Neural crest cell (in vitro differentiated cells): ENCODE measurements around the gene WDR72. TPM values are rescaled to one million over a fixed set of nuclear protein-coding genes. Genes with fewer than 3 reads are reported as not detected.

Experiments used
- DNase-seq: peaks from one replicate; pipeline ENCODE4 v3.0.0; 2021; ENCODE audit warnings: low read depth, mixed read lengths, low spot score
- H3K27ac Mint-ChIP-seq: one replicate; pipeline ENCODE4 v1.8.0; 2021; ENCODE audit warnings: mild to moderate bottlenecking, mixed read lengths; ENCODE audit not compliant: unreplicated experiment
- H3K27me3 Mint-ChIP-seq: 2 replicates; pipeline ENCODE4 v1.8.0; 2021; ENCODE audit warnings: low read depth, mild to moderate bottlenecking, mixed read lengths
- H3K36me3 Mint-ChIP-seq: 2 replicates; pipeline ENCODE4 v1.8.0; 2021; ENCODE audit warnings: low read depth, mild to moderate bottlenecking, mixed read lengths
- H3K4me1 Mint-ChIP-seq: 2 replicates; pipeline ENCODE4 v1.8.0; 2021; ENCODE audit warnings: mixed read lengths
- H3K4me3 Mint-ChIP-seq: one replicate; pipeline ENCODE4 v1.8.0; 2021; ENCODE audit warnings: mild to moderate bottlenecking, mixed read lengths
- H3K9me3 Mint-ChIP-seq: 2 replicates; pipeline ENCODE4 v1.8.0; 2021; ENCODE audit warnings: mixed read lengths
- total RNA-seq: library from RNA; stranded (reverse); gene quantifications from 2 replicates; pipeline ENCODE4 v1.2.1, GENCODE V29; 2021
- TF ChIP-seq, protein P1 (sequence below): fragments of 200-600 bp; sonication (generic); conservative IDR thresholded peaks from 2 replicates; pipeline ENCODE4 v1.5.0; 2021; ENCODE audit warnings: antibody characterized with exemption, mild to moderate bottlenecking

The WDR72 gene
- total RNA-seq, 1 donor from 2014 or later: 1.7 TPM

- no peaks in the 10 kb centered on the region for H3K36me3 Mint-ChIP-seq
- H3K9me3 Mint-ChIP-seq: peaks cover 5% of the 10 kb centered on the region
- H3K4me3 Mint-ChIP-seq: no peak overlapping the region
- TF ChIP-seq, protein P1, sequence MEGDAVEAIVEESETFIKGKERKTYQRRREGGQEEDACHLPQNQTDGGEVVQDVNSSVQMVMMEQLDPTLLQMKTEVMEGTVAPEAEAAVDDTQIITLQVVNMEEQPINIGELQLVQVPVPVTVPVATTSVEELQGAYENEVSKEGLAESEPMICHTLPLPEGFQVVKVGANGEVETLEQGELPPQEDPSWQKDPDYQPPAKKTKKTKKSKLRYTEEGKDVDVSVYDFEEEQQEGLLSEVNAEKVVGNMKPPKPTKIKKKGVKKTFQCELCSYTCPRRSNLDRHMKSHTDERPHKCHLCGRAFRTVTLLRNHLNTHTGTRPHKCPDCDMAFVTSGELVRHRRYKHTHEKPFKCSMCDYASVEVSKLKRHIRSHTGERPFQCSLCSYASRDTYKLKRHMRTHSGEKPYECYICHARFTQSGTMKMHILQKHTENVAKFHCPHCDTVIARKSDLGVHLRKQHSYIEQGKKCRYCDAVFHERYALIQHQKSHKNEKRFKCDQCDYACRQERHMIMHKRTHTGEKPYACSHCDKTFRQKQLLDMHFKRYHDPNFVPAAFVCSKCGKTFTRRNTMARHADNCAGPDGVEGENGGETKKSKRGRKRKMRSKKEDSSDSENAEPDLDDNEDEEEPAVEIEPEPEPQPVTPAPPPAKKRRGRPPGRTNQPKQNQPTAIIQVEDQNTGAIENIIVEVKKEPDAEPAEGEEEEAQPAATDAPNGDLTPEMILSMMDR: no peak
- H3K27ac Mint-ChIP-seq: no peak overlapping the region
- H3K27me3 Mint-ChIP-seq: peaks cover 19% of the 10 kb centered on the region
- DNase-seq: no peak
- no peaks in the 10 kb centered on the region for H3K4me1 Mint-ChIP-seq
Measured at GRCh38 chr15:53753813-53754212, 5.7 kb downstream of the WDR72 start.

- TF ChIP-seq, protein P1: no peak
Measured at GRCh38 chr15:53752406-53752805, 7.1 kb downstream of the WDR72 start.

GRCh38 chr15:53747501-53748068 lies 11.9 kb downstream of the WDR72 start:
- peaks cover 6% of the 10 kb centered on the region for H3K4me1 Mint-ChIP-seq
- H3K36me3 Mint-ChIP-seq: no peaks in the 10 kb centered on the region
- H3K4me3 Mint-ChIP-seq: no peak overlapping the region
- H3K9me3 Mint-ChIP-seq: peaks cover 5% of the 10 kb centered on the region
- H3K27ac Mint-ChIP-seq: no peak overlapping the region
- TF ChIP-seq, protein P1: no peak
- no peaks in the 10 kb centered on the region for H3K27me3 Mint-ChIP-seq
- DNase-seq: no peak

More at GRCh38 chr15:53752406-53752805, 7.1 kb downstream of the WDR72 start:
- Mint-ChIP-seq H3K9me3 (peaks cover 5% of the 10 kb centered on the region), H3K4me1 (peaks cover 3% of the 10 kb centered on the region), H3K4me3 (no peak overlapping the region), H3K27me3 (peaks cover 9% of the 10 kb centered on the region), H3K36me3 (no peaks in the 10 kb centered on the region), H3K27ac (no peak overlapping the region)
- no peak for DNase-seq

DNA sequence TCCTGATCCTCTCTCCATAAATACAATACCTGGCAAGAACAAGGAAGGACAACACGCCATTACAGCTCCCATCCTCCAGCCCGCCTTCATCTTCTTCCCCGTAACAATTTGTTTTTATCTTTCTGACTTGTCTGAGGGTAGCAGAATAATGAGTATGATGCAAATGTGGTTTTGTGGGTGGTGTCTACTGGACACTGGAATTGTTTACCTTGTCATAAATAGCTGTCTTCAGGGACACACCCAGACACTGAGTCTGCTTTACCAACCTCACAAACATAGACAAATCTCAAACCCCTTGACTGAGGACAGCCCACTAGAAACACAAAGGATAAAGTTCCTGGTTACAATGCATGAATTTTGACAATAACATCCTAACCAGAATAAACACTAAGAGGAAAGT lies 13.4 kb downstream of the WDR72 start:
- Mint-ChIP-seq H3K4me1 (peaks cover 6% of the 10 kb centered on the region), H3K27me3 (no peaks in the 10 kb centered on the region), H3K9me3 (peaks cover 5% of the 10 kb centered on the region), H3K4me3 (no peak overlapping the region), H3K36me3 (no peaks in the 10 kb centered on the region), H3K27ac (no peak overlapping the region)
- TF ChIP-seq, protein P1: no peak
- no peak for DNase-seq

- Mint-ChIP-seq H3K4me3 (no peak overlapping the region), H3K4me1 (no peaks in the 10 kb centered on the region), H3K27ac (no peak overlapping the region), H3K36me3 (no peaks in the 10 kb centered on the region), H3K9me3 (no peaks in the 10 kb centered on the region), H3K27me3 (no peaks in the 10 kb centered on the region)
- DNase-seq: no peak
- TF ChIP-seq, protein P1: no peak
Measured at GRCh38 chr15:53739651-53740050, 19.8 kb downstream of the WDR72 start.
